ENCODE results near the gene ATP2B3.
A peak's percentile ranks its signal among the peaks of the same experiment; 100 is the strongest.

ATP2B3 gene

GRCh38 chrX:153539171-153539978 is 21.9 kb downstream of the ATP2B3 start:
- DNase-seq: peak; percentile 27 to 63 (median 59)
- Histone ChIP-seq H3K27me3 (replicated peaks in 2 of 5; ENCODE audit: control insufficient read depth in 4 of 5, insufficient read depth in 5 of 5, low read length in 4 of 5) (peaks cover 0 to 31% (median 0%) of the 10 kb centered on the region in 5 experiments), H3K4me3 (ENCODE audit: control insufficient read depth in 1 of 7, extremely low read depth in 1 of 7, insufficient read depth in 4 of 7, low read depth in 2 of 7, low read length in 6 of 7) (no peak overlapping the region), H3K27ac (ENCODE audit: insufficient read depth in 1 of 2, low read depth in 1 of 2, low read length in 2 of 2, poor library complexity in 1 of 2, severe bottlenecking in 2 of 2) (no peak overlapping the region), H3K36me3 (ENCODE audit: control insufficient read depth in 4 of 4, insufficient read depth in 4 of 4, low read length in 3 of 4) (no peaks in the 10 kb centered on the region), H3K9me3 (ENCODE audit: control extremely low read depth in 1 of 5, control insufficient read depth in 4 of 5, insufficient read depth in 2 of 5, low read depth in 1 of 5, low read length in 4 of 5) (no peaks in the 10 kb centered on the region), H3K4me1 (ENCODE audit: control extremely low read depth in 1 of 4, control insufficient read depth in 4 of 4, insufficient read depth in 4 of 4, low read length in 3 of 4) (no peaks in the 10 kb centered on the region)
- ChIA-PET POLR2A (interaction anchor here (0.6 kb wide), 1 partner anchor 190 kb away, joined by 3 read pairs; no protein-coding TSS in a partner anchor), CTCF (interaction anchor here (0.6 to 5.7 kb wide), 20 partner anchors 10 to 598 kb away, joined by 3 to 59 read pairs (median 4); partner anchors contain the start of genes DUSP9 and PNCK)
- WGBS (ENCODE audit: insufficient coverage): 51% methylated on average over 27 of the region's 31 CpGs

- no peak overlapping the region for H3K4me3 ChIP-seq (ENCODE audit: control insufficient read depth in 1 of 7, extremely low read depth in 1 of 7, insufficient read depth in 4 of 7, low read depth in 2 of 7, low read length in 6 of 7)
- H3K9me3 ChIP-seq (ENCODE audit: control extremely low read depth in 1 of 5, control insufficient read depth in 4 of 5, insufficient read depth in 2 of 5, low read depth in 1 of 5, low read length in 4 of 5): no peaks in the 10 kb centered on the region
- 78% methylated on average over 9 of the region's 9 CpGs for WGBS (ENCODE audit: insufficient coverage)
- DNase-seq: no peak
- ChIA-PET CTCF (interaction anchor here (0.5 to 5.7 kb wide), 16 partner anchors 10 to 310 kb away, joined by 3 to 59 read pairs (median 4); partner anchors contain the start of gene DUSP9), POLR2A (interaction anchor here (0.6 kb wide), 1 partner anchor 189 kb away, joined by 3 read pairs; no protein-coding TSS in a partner anchor)
- peaks cover 0 to 31% (median 0%) of the 10 kb centered on the region in 5 experiments for H3K27me3 ChIP-seq (replicated peaks in 2 of 5; ENCODE audit: control insufficient read depth in 4 of 5, insufficient read depth in 5 of 5, low read length in 4 of 5)
- H3K4me1 ChIP-seq (ENCODE audit: control extremely low read depth in 1 of 4, control insufficient read depth in 4 of 4, insufficient read depth in 4 of 4, low read length in 3 of 4): no peaks in the 10 kb centered on the region
- H3K36me3 ChIP-seq (ENCODE audit: control insufficient read depth in 4 of 4, insufficient read depth in 4 of 4, low read length in 3 of 4): no peaks in the 10 kb centered on the region
- H3K27ac ChIP-seq (ENCODE audit: insufficient read depth in 1 of 2, low read depth in 1 of 2, low read length in 2 of 2, poor library complexity in 1 of 2, severe bottlenecking in 2 of 2): no peak overlapping the region
Observed at GRCh38 chrX:153539979-153540358, 22.5 kb downstream of the ATP2B3 start.

GRCh38 chrX:153544727-153545126 is 27.3 kb downstream of the ATP2B3 start:
- DNase-seq: no peak
- no peaks in the 10 kb centered on the region for H3K36me3 ChIP-seq (ENCODE audit: control insufficient read depth in 4 of 4, insufficient read depth in 4 of 4, low read length in 3 of 4)
- H3K27me3 ChIP-seq (replicated peaks in 2 of 5; ENCODE audit: control insufficient read depth in 4 of 5, insufficient read depth in 5 of 5, low read length in 4 of 5): peaks cover 0 to 40% (median 0%) of the 10 kb centered on the region in 5 experiments
- 76% methylated on average over 6 of the region's 8 CpGs for WGBS (ENCODE audit: insufficient coverage)
- no peaks in the 10 kb centered on the region for H3K9me3 ChIP-seq (ENCODE audit: control extremely low read depth in 1 of 5, control insufficient read depth in 4 of 5, insufficient read depth in 2 of 5, low read depth in 1 of 5, low read length in 4 of 5)
- no peak overlapping the region for H3K27ac ChIP-seq (ENCODE audit: insufficient read depth in 1 of 2, low read depth in 1 of 2, low read length in 2 of 2, poor library complexity in 1 of 2, severe bottlenecking in 2 of 2)
- ChIA-PET CTCF (interaction anchor here (0.9 kb wide), 1 partner anchor 91 kb away, joined by 3 read pairs; no protein-coding TSS in a partner anchor), POLR2A (no interaction called here)
- no peaks in the 10 kb centered on the region for H3K4me1 ChIP-seq (ENCODE audit: control extremely low read depth in 1 of 4, control insufficient read depth in 4 of 4, insufficient read depth in 4 of 4, low read length in 3 of 4)
- no peak overlapping the region for H3K4me3 ChIP-seq (ENCODE audit: control insufficient read depth in 1 of 7, extremely low read depth in 1 of 7, insufficient read depth in 4 of 7, low read depth in 2 of 7, low read length in 6 of 7)

- CTCF ChIA-PET: interaction anchor here (0.5 to 1.9 kb wide), 2 partner anchors 8 to 365 kb away, joined by 3 to 6 read pairs; no protein-coding TSS in a partner anchor
- Histone ChIP-seq H3K27ac (ENCODE audit: insufficient read depth in 1 of 2, low read depth in 1 of 2, low read length in 2 of 2, poor library complexity in 1 of 2, severe bottlenecking in 2 of 2) (no peak overlapping the region), H3K9me3 (ENCODE audit: control extremely low read depth in 1 of 5, control insufficient read depth in 4 of 5, insufficient read depth in 2 of 5, low read depth in 1 of 5, low read length in 4 of 5) (no peaks in the 10 kb centered on the region)
Observed at GRCh38 chrX:153546386-153546785, 28.9 kb downstream of the ATP2B3 start.

GRCh38 chrX:153547195-153547594 is 29.8 kb downstream of the ATP2B3 start:
- ChIA-PET POLR2A (no interaction called here), CTCF (interaction anchor here (1.9 kb wide), 1 partner anchor 8 kb away, joined by 6 read pairs; no protein-coding TSS in a partner anchor)
- WGBS (ENCODE audit: insufficient coverage): 66% methylated on average over 7 of the region's 7 CpGs
- H3K4me3 ChIP-seq (ENCODE audit: control insufficient read depth in 1 of 7, extremely low read depth in 1 of 7, insufficient read depth in 4 of 7, low read depth in 2 of 7, low read length in 6 of 7): no peak overlapping the region
- H3K27me3 ChIP-seq (replicated peaks in 2 of 5; ENCODE audit: control insufficient read depth in 4 of 5, insufficient read depth in 5 of 5, low read length in 4 of 5): peaks cover 0 to 21% (median 0%) of the 10 kb centered on the region in 5 experiments
- H3K36me3 ChIP-seq (ENCODE audit: control insufficient read depth in 4 of 4, insufficient read depth in 4 of 4, low read length in 3 of 4): no peaks in the 10 kb centered on the region
- H3K4me1 ChIP-seq (ENCODE audit: control extremely low read depth in 1 of 4, control insufficient read depth in 4 of 4, insufficient read depth in 4 of 4, low read length in 3 of 4): no peaks in the 10 kb centered on the region
- DNase-seq: peak in 1 of 3 donors; percentile 10
- no peaks in the 10 kb centered on the region for H3K9me3 ChIP-seq (ENCODE audit: control extremely low read depth in 1 of 5, control insufficient read depth in 4 of 5, insufficient read depth in 2 of 5, low read depth in 1 of 5, low read length in 4 of 5)
- H3K27ac ChIP-seq (ENCODE audit: insufficient read depth in 1 of 2, low read depth in 1 of 2, low read length in 2 of 2, poor library complexity in 1 of 2, severe bottlenecking in 2 of 2): no peak overlapping the region

More at GRCh38 chrX:153546386-153546785, 28.9 kb downstream of the ATP2B3 start:
- no peaks in the 10 kb centered on the region for H3K36me3 ChIP-seq (ENCODE audit: control insufficient read depth in 4 of 4, insufficient read depth in 4 of 4, low read length in 3 of 4)
- H3K4me3 ChIP-seq (ENCODE audit: control insufficient read depth in 1 of 7, extremely low read depth in 1 of 7, insufficient read depth in 4 of 7, low read depth in 2 of 7, low read length in 6 of 7): no peak overlapping the region
- POLR2A ChIA-PET: no interaction called here
- no peak for DNase-seq
- 93% methylated on average over 11 of the region's 11 CpGs for WGBS (ENCODE audit: insufficient coverage)
- no peaks in the 10 kb centered on the region for H3K4me1 ChIP-seq (ENCODE audit: control extremely low read depth in 1 of 4, control insufficient read depth in 4 of 4, insufficient read depth in 4 of 4, low read length in 3 of 4)
- peaks cover 0 to 25% (median 0%) of the 10 kb centered on the region in 5 experiments for H3K27me3 ChIP-seq (replicated peaks in 2 of 5; ENCODE audit: control insufficient read depth in 4 of 5, insufficient read depth in 5 of 5, low read length in 4 of 5)

- Histone ChIP-seq H3K36me3 (ENCODE audit: control insufficient read depth in 4 of 4, insufficient read depth in 4 of 4, low read length in 3 of 4) (no peaks in the 10 kb centered on the region), H3K4me1 (ENCODE audit: control extremely low read depth in 1 of 4, control insufficient read depth in 4 of 4, insufficient read depth in 4 of 4, low read length in 3 of 4) (no peaks in the 10 kb centered on the region), H3K9me3 (ENCODE audit: control extremely low read depth in 1 of 5, control insufficient read depth in 4 of 5, insufficient read depth in 2 of 5, low read depth in 1 of 5, low read length in 4 of 5) (no peaks in the 10 kb centered on the region), H3K27me3 (replicated peaks in 2 of 5; ENCODE audit: control insufficient read depth in 4 of 5, insufficient read depth in 5 of 5, low read length in 4 of 5) (peaks cover 0 to 21% (median 0%) of the 10 kb centered on the region in 5 experiments), H3K4me3 (ENCODE audit: control insufficient read depth in 1 of 7, extremely low read depth in 1 of 7, insufficient read depth in 4 of 7, low read depth in 2 of 7, low read length in 6 of 7) (no peak overlapping the region), H3K27ac (ENCODE audit: insufficient read depth in 1 of 2, low read depth in 1 of 2, low read length in 2 of 2, poor library complexity in 1 of 2, severe bottlenecking in 2 of 2) (no peak overlapping the region)
- ChIA-PET POLR2A (no interaction called here), CTCF (interaction anchor here (1.0 to 2.9 kb wide), 5 partner anchors 10 to 119 kb away, joined by 4 to 9 read pairs (median 4); no protein-coding TSS in a partner anchor)
- DNase-seq: no peak
- WGBS (ENCODE audit: insufficient coverage): 94% methylated on average over 13 of the region's 17 CpGs
Observed at GRCh38 chrX:153549231-153549630, 31.8 kb downstream of the ATP2B3 start.

GRCh38 chrX:153549807-153550206 is 32.4 kb downstream of the ATP2B3 start:
- Histone ChIP-seq H3K27me3 (replicated peaks in 2 of 5; ENCODE audit: control insufficient read depth in 4 of 5, insufficient read depth in 5 of 5, low read length in 4 of 5) (peaks cover 0 to 21% (median 0%) of the 10 kb centered on the region in 5 experiments), H3K4me3 (ENCODE audit: control insufficient read depth in 1 of 7, extremely low read depth in 1 of 7, insufficient read depth in 4 of 7, low read depth in 2 of 7, low read length in 6 of 7) (no peak overlapping the region), H3K36me3 (ENCODE audit: control insufficient read depth in 4 of 4, insufficient read depth in 4 of 4, low read length in 3 of 4) (no peaks in the 10 kb centered on the region), H3K9me3 (ENCODE audit: control extremely low read depth in 1 of 5, control insufficient read depth in 4 of 5, insufficient read depth in 2 of 5, low read depth in 1 of 5, low read length in 4 of 5) (no peaks in the 10 kb centered on the region), H3K4me1 (ENCODE audit: control extremely low read depth in 1 of 4, control insufficient read depth in 4 of 4, insufficient read depth in 4 of 4, low read length in 3 of 4) (no peaks in the 10 kb centered on the region), H3K27ac (ENCODE audit: insufficient read depth in 1 of 2, low read depth in 1 of 2, low read length in 2 of 2, poor library complexity in 1 of 2, severe bottlenecking in 2 of 2) (no peak overlapping the region)
- WGBS (ENCODE audit: insufficient coverage): 84% methylated on average over 14 of the region's 16 CpGs
- POLR2A ChIA-PET: no interaction called here
- CTCF ChIA-PET: interaction anchor here (1.0 to 2.9 kb wide), 4 partner anchors 10 to 118 kb away, joined by 4 to 9 read pairs (median 6); no protein-coding TSS in a partner anchor
- DNase-seq: no peak
